ENCODE measurements around the gene HOATZ.

Gene HOATZ

DNA sequence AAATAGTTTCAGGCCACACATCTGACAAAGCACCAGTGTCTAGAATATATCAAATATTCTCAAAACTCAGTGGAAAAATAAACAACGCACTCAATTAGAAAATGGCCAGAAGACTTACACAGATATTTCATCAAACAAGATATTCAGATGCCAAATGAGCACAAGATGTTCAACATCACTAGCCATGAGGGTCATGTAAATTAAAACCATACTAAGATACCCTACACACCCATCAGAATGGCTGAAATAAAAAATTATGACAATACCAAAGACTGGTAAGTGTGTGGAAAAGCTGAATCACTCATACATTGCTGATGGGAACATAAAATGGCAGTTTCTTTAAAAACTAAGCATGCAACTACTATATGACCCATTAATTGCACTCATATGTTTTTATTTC is 24.1 kb upstream of the HOATZ start:
- Histone ChIP-seq H3K9ac (ENCODE audit: low read length) (no peak overlapping the region), H3K27ac (ENCODE audit: low read depth, low read length) (no peak overlapping the region), H3K27me3 (ENCODE audit: control insufficient read depth, insufficient read depth, low read length) (no peaks in the 10 kb centered on the region), H3K36me3 (ENCODE audit: control insufficient read depth, insufficient read depth, low read length) (no peaks in the 10 kb centered on the region), H3K4me1 (ENCODE audit: control insufficient read depth, insufficient read depth, low read length) (peaks cover 9% of the 10 kb centered on the region; the same call in 1 of the 2 replicates), H3K9me3 (ENCODE audit: control insufficient read depth, insufficient read depth, low read depth, low read length) (peaks cover 7% of the 10 kb centered on the region; the same call in 1 of the 2 replicates), H3K4me3 (ENCODE audit: low read depth, low read length) (no peak overlapping the region)

DNA sequence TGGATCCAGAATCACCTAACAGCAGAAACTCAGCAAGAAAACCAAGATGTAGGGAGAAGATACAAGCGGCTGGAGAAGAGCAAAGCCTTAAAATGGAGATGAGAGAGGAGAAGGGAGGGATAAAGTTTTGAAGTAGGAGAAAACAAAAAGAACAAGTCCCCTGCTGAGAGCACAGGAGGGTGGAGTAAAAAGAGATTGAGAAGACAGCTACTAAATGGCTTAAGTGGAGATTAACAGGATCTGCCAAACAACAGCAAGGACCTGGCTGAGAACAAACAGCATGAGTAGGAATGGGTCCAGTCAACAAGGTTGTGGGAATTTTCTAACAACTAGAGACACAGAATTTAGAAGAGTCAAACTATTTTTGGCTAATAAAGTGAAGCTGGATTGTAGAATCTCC is 20.5 kb upstream of the HOATZ start:
- H3K9ac ChIP-seq (ENCODE audit: low read length) = no peak overlapping the region
- H3K4me3 ChIP-seq (ENCODE audit: low read depth, low read length) = no peak overlapping the region
- no peak overlapping the region for H3K27ac ChIP-seq (ENCODE audit: low read depth, low read length)
- H3K9me3 ChIP-seq (ENCODE audit: control insufficient read depth, insufficient read depth, low read depth, low read length) = no peaks in the 10 kb centered on the region
- peaks cover 14% of the 10 kb centered on the region; the same call in 1 of the 2 replicates for H3K4me1 ChIP-seq (ENCODE audit: control insufficient read depth, insufficient read depth, low read length)
- H3K27me3 ChIP-seq (ENCODE audit: control insufficient read depth, insufficient read depth, low read length) = no peaks in the 10 kb centered on the region
- no peaks in the 10 kb centered on the region for H3K36me3 ChIP-seq (ENCODE audit: control insufficient read depth, insufficient read depth, low read length)

DNA sequence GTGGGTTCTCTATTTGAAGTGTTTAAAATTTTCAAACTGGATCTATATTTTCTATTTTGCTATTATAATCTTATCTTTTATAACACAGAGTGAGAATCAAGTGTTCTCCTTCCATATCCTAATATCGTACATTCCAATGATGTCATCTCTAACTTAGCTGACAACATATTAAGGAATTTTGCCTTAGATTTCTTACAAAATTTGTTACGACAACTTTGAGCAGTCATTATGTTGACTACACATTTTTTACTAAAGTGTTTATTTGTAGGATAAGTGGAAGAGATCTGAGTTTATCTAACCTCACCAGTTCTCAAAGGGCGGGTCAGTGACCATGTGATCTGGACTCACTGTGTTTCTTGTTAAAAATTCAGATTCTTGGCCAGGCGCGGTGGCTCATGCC is 15.1 kb upstream of the HOATZ start:
- Histone ChIP-seq H3K27ac (ENCODE audit: low read depth, low read length) (no peak overlapping the region), H3K4me3 (ENCODE audit: low read depth, low read length) (no peak overlapping the region), H3K36me3 (ENCODE audit: control insufficient read depth, insufficient read depth, low read length) (no peaks in the 10 kb centered on the region), H3K9me3 (ENCODE audit: control insufficient read depth, insufficient read depth, low read depth, low read length) (no peaks in the 10 kb centered on the region), H3K4me1 (ENCODE audit: control insufficient read depth, insufficient read depth, low read length) (peaks cover 5% of the 10 kb centered on the region; the same call in 1 of the 2 replicates), H3K27me3 (ENCODE audit: control insufficient read depth, insufficient read depth, low read length) (no peaks in the 10 kb centered on the region), H3K9ac (ENCODE audit: low read length) (no peak overlapping the region)

DNA sequence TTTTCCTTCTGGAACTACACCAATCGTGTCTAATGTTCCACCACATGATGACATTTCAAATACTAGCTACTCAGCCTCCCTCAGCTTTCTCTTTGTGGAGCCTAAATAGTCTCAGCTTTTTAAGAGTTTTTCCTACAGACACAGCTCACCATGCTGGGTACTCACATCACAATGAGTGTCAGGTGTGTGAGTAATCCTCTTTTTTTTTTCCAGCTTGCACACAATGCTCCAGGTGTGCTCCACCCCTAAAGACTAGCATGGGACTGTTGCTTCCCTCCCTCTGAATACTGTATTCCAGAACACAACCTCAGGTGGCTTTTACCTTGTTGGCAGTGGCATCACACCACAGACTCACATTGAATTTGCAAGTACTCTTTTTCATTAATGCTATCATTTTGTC is 14.1 kb upstream of the HOATZ start:
- H3K27ac ChIP-seq (ENCODE audit: low read depth, low read length) = no peak overlapping the region

DNA sequence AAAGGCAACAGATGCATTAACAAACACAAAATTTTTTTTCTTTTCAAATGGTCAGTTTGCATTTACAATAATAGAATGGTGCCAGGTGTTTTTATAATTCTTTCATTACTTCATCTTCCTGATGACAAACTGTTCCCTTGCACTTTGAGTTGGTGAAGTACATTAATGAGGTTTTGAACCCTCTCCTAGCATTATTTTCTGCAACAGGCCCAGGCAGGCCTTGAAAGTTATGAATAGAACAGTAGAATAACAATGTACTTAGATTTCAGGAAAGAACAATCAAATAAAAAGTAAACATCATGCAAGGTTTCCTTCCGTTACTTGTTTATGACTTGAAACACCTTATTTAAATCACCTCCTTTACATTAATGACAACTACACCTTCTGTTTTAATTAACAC is 12.0 kb upstream of the HOATZ start:
- no peaks in the 10 kb centered on the region for H3K27me3 ChIP-seq (ENCODE audit: control insufficient read depth, insufficient read depth, low read length)
- no peaks in the 10 kb centered on the region for H3K9me3 ChIP-seq (ENCODE audit: control insufficient read depth, insufficient read depth, low read depth, low read length)

More for the DNA sequence above, 14.1 kb upstream of the HOATZ start:
- no peaks in the 10 kb centered on the region for H3K9me3 ChIP-seq (ENCODE audit: control insufficient read depth, insufficient read depth, low read depth, low read length)
- H3K4me1 ChIP-seq (ENCODE audit: control insufficient read depth, insufficient read depth, low read length) = peaks cover 5% of the 10 kb centered on the region; the same call in 1 of the 2 replicates
- H3K9ac ChIP-seq (ENCODE audit: low read length) = no peak overlapping the region
- no peaks in the 10 kb centered on the region for H3K27me3 ChIP-seq (ENCODE audit: control insufficient read depth, insufficient read depth, low read length)
- H3K4me3 ChIP-seq (ENCODE audit: low read depth, low read length) = no peak overlapping the region
- no peaks in the 10 kb centered on the region for H3K36me3 ChIP-seq (ENCODE audit: control insufficient read depth, insufficient read depth, low read length)

DNA sequence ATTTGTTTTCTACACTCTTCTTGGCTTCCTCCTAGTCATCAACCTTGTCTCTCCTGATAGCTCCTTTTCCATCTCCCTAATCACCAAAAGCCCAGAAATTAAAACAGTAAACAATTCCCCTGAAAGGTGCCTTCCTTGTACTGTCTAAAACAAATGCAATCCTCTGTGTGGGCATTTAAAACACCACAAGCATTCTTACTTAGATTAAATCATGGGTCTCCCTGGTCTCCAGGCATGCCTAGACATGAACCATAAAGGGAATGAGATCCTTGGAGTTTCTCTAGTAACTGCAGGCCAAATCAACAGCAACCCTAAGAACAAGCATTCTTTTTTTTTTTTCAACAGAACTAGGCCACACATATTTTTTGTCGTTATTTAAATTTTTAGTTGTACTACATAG is 4.3 kb upstream of the HOATZ start:
- no peak overlapping the region for H3K4me3 ChIP-seq (ENCODE audit: low read depth, low read length)
- peaks cover 15% of the 10 kb centered on the region; the same call in 1 of the 2 replicates for H3K4me1 ChIP-seq (ENCODE audit: control insufficient read depth, insufficient read depth, low read length)
- H3K36me3 ChIP-seq (ENCODE audit: control insufficient read depth, insufficient read depth, low read length) = no peaks in the 10 kb centered on the region
- H3K27ac ChIP-seq (ENCODE audit: low read depth, low read length) = no peak overlapping the region
- peaks cover 40% of the 10 kb centered on the region for H3K27me3 ChIP-seq (ENCODE audit: control insufficient read depth, insufficient read depth, low read length)
- no peak overlapping the region for H3K9ac ChIP-seq (ENCODE audit: low read length)
- no peaks in the 10 kb centered on the region for H3K9me3 ChIP-seq (ENCODE audit: control insufficient read depth, insufficient read depth, low read depth, low read length)

More for the DNA sequence above, 12.0 kb upstream of the HOATZ start:
- no peak overlapping the region for H3K27ac ChIP-seq (ENCODE audit: low read depth, low read length)
- no peaks in the 10 kb centered on the region for H3K36me3 ChIP-seq (ENCODE audit: control insufficient read depth, insufficient read depth, low read length)
- H3K4me1 ChIP-seq (ENCODE audit: control insufficient read depth, insufficient read depth, low read length) = peaks cover 5% of the 10 kb centered on the region; the same call in 1 of the 2 replicates
- H3K4me3 ChIP-seq (ENCODE audit: low read depth, low read length) = no peak overlapping the region
- no peak overlapping the region for H3K9ac ChIP-seq (ENCODE audit: low read length)

DNA sequence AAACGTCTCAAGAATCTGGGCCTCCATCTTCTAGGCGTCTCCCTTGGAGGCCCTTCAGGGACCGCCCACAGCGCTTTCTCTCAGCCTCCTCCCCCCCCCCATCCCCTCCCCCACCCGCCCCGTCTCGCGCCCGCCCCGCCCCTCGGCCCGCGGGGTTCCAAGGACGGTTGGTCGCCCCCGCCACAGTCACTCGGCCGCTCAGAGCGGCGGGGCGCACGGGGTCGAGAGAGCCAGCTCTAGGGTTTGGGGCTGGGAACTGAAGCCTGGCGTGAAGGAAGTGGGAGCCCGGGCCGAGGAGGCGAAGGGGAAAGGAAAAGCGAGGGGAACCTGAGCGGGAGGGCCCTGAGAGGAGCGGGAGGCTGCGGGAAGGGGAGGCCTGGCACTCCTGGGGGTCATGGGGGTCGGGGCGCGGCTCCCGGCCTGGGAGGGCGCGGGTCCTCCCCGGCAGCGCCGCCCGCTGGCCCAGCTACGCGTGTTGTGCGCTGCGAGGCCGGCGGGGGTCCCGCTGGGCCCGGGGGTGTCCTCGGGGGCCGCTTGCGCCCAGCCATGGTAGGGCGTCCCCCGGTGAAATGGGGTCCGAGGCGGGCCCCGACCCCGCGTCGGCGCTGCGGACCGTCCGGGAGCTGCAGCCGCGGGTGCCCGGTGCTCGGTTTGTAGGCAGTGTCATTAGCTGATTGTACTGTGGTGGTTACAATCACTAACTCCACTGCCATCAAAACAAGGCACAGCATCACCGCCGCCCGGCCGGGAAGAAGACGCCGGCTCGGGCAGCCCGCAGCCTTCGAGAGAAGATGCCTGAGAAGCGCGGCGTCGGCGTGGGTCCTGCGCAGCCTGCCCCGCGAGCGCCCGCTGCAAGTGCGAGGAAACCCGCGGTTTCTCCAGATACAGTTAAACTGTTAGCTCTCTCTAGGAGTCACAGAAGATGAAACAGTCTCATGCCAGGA is 2.0 kb upstream of the HOATZ start, which contains the start of gene BTG4:
BTG4 (minus strand) TSS at position 91 of the 944 bp plus-strand sequence. CDS start 13,610 bp downstream, outside the sequence.
- Histone ChIP-seq H3K9ac (ENCODE audit: low read length) (peak within 1 kb of the TSS; percentile 62), H3K4me3 (ENCODE audit: low read depth, low read length) (peak within 1 kb of the TSS; percentile 79), H3K36me3 (ENCODE audit: control insufficient read depth, insufficient read depth, low read length) (no peaks in the 10 kb centered on the region), H3K4me1 (ENCODE audit: control insufficient read depth, insufficient read depth, low read length) (peaks cover 15% of the 10 kb centered on the region; the same call in 1 of the 2 replicates), H3K27me3 (ENCODE audit: control insufficient read depth, insufficient read depth, low read length) (peaks cover 44% of the 10 kb centered on the region), H3K9me3 (ENCODE audit: control insufficient read depth, insufficient read depth, low read depth, low read length) (no peaks in the 10 kb centered on the region), H3K27ac (ENCODE audit: low read depth, low read length) (no peak within 1 kb of the TSS)

DNA sequence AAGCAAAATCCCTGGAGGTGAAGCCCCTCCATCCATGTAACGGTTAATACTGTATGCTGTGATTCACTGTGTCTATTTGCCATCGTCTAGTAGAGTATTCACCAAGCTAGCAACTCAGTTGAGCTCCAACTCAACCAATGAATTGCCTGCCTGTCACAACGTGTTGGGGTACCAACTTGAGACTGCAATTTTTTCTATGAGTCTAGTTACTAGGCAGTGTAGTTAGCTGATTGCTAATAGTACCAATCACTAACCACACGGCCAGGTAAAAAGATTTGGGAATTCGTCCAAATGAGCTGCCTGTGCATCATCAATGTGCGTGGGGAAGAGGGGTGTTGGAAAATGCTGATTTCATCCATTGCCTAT is 1.4 kb upstream of the HOATZ start:
- Histone ChIP-seq H3K9me3 (ENCODE audit: control insufficient read depth, insufficient read depth, low read depth, low read length) (no peaks in the 10 kb centered on the region), H3K27me3 (ENCODE audit: control insufficient read depth, insufficient read depth, low read length) (peaks cover 44% of the 10 kb centered on the region), H3K4me1 (ENCODE audit: control insufficient read depth, insufficient read depth, low read length) (peaks cover 15% of the 10 kb centered on the region; the same call in 1 of the 2 replicates), H3K36me3 (ENCODE audit: control insufficient read depth, insufficient read depth, low read length) (no peaks in the 10 kb centered on the region), H3K9ac (ENCODE audit: low read length) (no peak overlapping the region), H3K27ac (ENCODE audit: low read depth, low read length) (no peak overlapping the region), H3K4me3 (ENCODE audit: low read depth, low read length) (peak overlapping the region; percentile 79)

DNA sequence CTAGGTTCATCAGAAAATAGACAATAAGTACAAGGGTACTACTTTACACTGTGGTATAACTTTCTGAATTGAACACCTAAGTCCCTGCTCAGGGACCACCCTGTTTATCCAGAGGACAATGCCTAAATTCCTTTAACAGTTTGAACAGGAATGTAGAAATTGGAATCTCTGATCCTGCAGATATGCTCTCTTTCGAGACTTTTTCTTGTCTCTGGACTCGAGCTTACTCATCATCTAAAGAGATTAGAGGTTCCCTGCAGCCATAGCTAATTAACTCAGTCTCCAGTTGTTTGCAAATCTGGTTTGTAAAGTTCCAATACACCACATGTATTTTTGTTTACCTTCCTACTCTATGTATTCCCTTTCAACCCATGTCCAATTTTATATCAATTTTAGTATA is 1.0 kb downstream of the HOATZ start:
- no peak overlapping the region for H3K4me3 ChIP-seq (ENCODE audit: low read depth, low read length)
- H3K36me3 ChIP-seq (ENCODE audit: control insufficient read depth, insufficient read depth, low read length) = no peaks in the 10 kb centered on the region
- no peak overlapping the region for H3K27ac ChIP-seq (ENCODE audit: low read depth, low read length)
- peaks cover 44% of the 10 kb centered on the region for H3K27me3 ChIP-seq (ENCODE audit: control insufficient read depth, insufficient read depth, low read length)
- no peak overlapping the region for H3K9ac ChIP-seq (ENCODE audit: low read length)
- no peaks in the 10 kb centered on the region for H3K9me3 ChIP-seq (ENCODE audit: control insufficient read depth, insufficient read depth, low read depth, low read length)
- H3K4me1 ChIP-seq (ENCODE audit: control insufficient read depth, insufficient read depth, low read length) = peaks cover 15% of the 10 kb centered on the region; the same call in 1 of the 2 replicates

DNA sequence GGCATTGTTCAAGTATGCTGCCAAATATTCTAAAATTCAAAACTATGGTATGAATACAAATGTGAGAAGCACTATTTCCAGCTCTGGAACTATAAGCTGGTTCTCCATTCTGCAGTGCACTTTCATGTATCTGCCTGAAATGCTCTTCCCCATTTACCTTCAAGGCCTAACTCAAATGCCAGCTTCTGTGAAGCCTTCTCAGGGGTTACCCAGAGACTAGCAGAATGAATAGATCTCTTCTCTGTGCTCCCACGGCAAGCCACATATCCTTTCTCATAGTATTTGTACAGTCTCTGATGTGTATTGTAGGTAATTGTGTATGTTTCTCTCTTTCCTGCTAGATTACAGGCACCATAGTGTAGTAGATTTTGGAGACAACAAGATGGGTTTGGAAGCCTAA is 4.1 kb downstream of the HOATZ start:
- Histone ChIP-seq H3K4me3 (ENCODE audit: low read depth, low read length) (no peak overlapping the region), H3K4me1 (ENCODE audit: control insufficient read depth, insufficient read depth, low read length) (peaks cover 5% of the 10 kb centered on the region; the same call in 1 of the 2 replicates), H3K9me3 (ENCODE audit: control insufficient read depth, insufficient read depth, low read depth, low read length) (no peaks in the 10 kb centered on the region), H3K27ac (ENCODE audit: low read depth, low read length) (no peak overlapping the region), H3K9ac (ENCODE audit: low read length) (no peak overlapping the region), H3K36me3 (ENCODE audit: control insufficient read depth, insufficient read depth, low read length) (no peaks in the 10 kb centered on the region), H3K27me3 (ENCODE audit: control insufficient read depth, insufficient read depth, low read length) (peaks cover 20% of the 10 kb centered on the region)

DNA sequence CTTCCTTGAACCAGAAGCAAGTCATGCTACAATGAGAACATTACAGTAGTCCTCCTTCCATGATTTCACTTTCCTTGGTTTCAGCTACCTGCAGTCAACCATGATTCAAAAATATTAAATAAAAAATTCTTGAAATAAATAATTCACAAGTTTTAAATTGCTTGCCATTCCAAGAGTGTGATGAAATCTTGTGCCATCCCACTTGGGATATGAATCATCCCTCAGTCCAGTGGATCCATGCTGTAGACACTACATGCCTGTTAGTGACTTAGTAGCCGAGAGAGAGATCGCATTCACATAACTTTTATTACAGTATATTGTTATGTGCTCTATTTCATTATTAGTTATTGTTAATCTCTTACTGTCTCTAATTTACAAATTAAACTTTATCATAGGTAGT is 6.0 kb downstream of the HOATZ start:
- Histone ChIP-seq H3K9ac (ENCODE audit: low read length) (no peak overlapping the region), H3K4me3 (ENCODE audit: low read depth, low read length) (no peak overlapping the region), H3K27me3 (ENCODE audit: control insufficient read depth, insufficient read depth, low read length) (peaks cover 2% of the 10 kb centered on the region), H3K36me3 (ENCODE audit: control insufficient read depth, insufficient read depth, low read length) (no peaks in the 10 kb centered on the region), H3K27ac (ENCODE audit: low read depth, low read length) (no peak overlapping the region), H3K9me3 (ENCODE audit: control insufficient read depth, insufficient read depth, low read depth, low read length) (no peaks in the 10 kb centered on the region), H3K4me1 (ENCODE audit: control insufficient read depth, insufficient read depth, low read length) (no peaks in the 10 kb centered on the region)

Measured in HUES6 (cell line).